Parathyroid adenoma (tissue), 2 donors: ENCODE results near the gene C6orf15.

Source experiments
- H2AFZ ChIP-seq: fragments of 300-600 bp; sonication (generic); one replicate; pipeline ENCODE4 v1.7.0; 2017; ENCODE audit warnings: antibody characterized with exemption, mild to moderate bottlenecking
- H3K27ac ChIP-seq: fragments of 300-600 bp; sonication (generic); one replicate; pipeline ENCODE4 v1.7.0; 2017
- H3K27me3 ChIP-seq: fragments of 300-600 bp; sonication (generic); one replicate; pipeline ENCODE4 v1.7.0; 2017; ENCODE audit warnings: low read length; ENCODE audit not compliant: control insufficient read depth, insufficient read depth
- H3K36me3 ChIP-seq: fragments of 300-600 bp; sonication (generic); one replicate; pipeline ENCODE4 v1.7.0; 2017; ENCODE audit warnings: low read length; ENCODE audit not compliant: control insufficient read depth, insufficient read depth
- H3K4me1 ChIP-seq: fragments of 300-600 bp; sonication (generic); one replicate; pipeline ENCODE4 v1.7.0; 2017; ENCODE audit warnings: control low read depth
- H3K4me2 ChIP-seq: fragments of 300-600 bp; sonication (generic); one replicate; pipeline ENCODE4 v1.7.0; 2017; ENCODE audit warnings: low read length
- H3K4me3 ChIP-seq: fragments of 300-600 bp; sonication (generic); one replicate; pipeline ENCODE4 v1.7.0; 2017; ENCODE audit warnings: low read depth, low read length
- H3K79me2 ChIP-seq: fragments of 300-600 bp; sonication (generic); one replicate; pipeline ENCODE4 v1.7.0; 2017; ENCODE audit warnings: control low read depth
- H3K9ac ChIP-seq: fragments of 300-600 bp; sonication (generic); one replicate; pipeline ENCODE4 v1.7.0; 2017; ENCODE audit warnings: mild to moderate bottlenecking
- H3K9me3 ChIP-seq: fragments of 300-600 bp; sonication (generic); one replicate; pipeline ENCODE4 v1.7.0; 2017; ENCODE audit warnings: low read length; ENCODE audit not compliant: control insufficient read depth
- TF ChIP-seq, protein P1 (sequence below): fragments of 300-600 bp; sonication (generic); IDR thresholded peaks from one replicate; pipeline ENCODE4 v1.7.0; 2017; ENCODE audit warnings: antibody characterized with exemption, mild to moderate bottlenecking
- donor health status: primary hyperparathyroidism.

The C6orf15 gene

DNA sequence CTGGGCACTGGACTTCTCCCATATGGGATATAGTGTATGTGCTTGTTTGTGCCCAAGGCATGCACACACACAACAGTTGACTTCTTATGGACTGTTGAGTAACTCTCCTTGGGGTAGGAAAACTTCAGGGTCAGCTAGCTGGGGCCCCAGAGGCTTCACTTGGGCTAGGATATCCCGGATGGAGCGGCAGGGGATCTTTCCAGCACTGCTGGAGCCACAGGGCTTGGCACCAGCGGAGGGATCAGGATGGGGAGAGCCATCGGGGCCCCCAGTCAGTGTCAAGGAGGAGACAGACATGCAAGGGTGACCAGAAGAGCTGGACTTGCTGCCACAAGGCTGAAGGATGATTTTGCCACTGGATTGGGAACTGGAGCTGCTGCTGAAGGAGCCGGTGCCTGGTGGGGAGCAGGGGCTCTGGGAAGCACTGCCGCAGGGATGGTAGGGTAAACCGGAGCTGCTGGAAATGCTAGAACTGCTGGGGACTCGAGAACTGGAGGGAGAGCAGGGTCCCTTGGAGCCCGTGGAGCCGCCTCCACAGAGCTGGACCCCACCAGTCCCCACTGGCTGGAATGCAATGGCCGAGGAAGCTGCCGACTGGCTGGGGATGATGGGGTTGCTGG is 3.7 kb upstream of the C6orf15 start:
- TF ChIP-seq, protein P1, sequence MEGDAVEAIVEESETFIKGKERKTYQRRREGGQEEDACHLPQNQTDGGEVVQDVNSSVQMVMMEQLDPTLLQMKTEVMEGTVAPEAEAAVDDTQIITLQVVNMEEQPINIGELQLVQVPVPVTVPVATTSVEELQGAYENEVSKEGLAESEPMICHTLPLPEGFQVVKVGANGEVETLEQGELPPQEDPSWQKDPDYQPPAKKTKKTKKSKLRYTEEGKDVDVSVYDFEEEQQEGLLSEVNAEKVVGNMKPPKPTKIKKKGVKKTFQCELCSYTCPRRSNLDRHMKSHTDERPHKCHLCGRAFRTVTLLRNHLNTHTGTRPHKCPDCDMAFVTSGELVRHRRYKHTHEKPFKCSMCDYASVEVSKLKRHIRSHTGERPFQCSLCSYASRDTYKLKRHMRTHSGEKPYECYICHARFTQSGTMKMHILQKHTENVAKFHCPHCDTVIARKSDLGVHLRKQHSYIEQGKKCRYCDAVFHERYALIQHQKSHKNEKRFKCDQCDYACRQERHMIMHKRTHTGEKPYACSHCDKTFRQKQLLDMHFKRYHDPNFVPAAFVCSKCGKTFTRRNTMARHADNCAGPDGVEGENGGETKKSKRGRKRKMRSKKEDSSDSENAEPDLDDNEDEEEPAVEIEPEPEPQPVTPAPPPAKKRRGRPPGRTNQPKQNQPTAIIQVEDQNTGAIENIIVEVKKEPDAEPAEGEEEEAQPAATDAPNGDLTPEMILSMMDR, result no peak
- no peak overlapping the region for H3K9ac ChIP-seq
- H3K27ac ChIP-seq, result no peak overlapping the region
- H3K4me1 ChIP-seq, result peaks cover 31% of the 10 kb centered on the region
- peaks cover 8% of the 10 kb centered on the region for H3K79me2 ChIP-seq
- no peaks in the 10 kb centered on the region for H3K27me3 ChIP-seq
- no peaks in the 10 kb centered on the region for H3K36me3 ChIP-seq
- no peak overlapping the region for H3K4me2 ChIP-seq
- no peak overlapping the region for H2AFZ ChIP-seq
- H3K4me3 ChIP-seq, result no peak overlapping the region
- H3K9me3 ChIP-seq, result no peaks in the 10 kb centered on the region

DNA sequence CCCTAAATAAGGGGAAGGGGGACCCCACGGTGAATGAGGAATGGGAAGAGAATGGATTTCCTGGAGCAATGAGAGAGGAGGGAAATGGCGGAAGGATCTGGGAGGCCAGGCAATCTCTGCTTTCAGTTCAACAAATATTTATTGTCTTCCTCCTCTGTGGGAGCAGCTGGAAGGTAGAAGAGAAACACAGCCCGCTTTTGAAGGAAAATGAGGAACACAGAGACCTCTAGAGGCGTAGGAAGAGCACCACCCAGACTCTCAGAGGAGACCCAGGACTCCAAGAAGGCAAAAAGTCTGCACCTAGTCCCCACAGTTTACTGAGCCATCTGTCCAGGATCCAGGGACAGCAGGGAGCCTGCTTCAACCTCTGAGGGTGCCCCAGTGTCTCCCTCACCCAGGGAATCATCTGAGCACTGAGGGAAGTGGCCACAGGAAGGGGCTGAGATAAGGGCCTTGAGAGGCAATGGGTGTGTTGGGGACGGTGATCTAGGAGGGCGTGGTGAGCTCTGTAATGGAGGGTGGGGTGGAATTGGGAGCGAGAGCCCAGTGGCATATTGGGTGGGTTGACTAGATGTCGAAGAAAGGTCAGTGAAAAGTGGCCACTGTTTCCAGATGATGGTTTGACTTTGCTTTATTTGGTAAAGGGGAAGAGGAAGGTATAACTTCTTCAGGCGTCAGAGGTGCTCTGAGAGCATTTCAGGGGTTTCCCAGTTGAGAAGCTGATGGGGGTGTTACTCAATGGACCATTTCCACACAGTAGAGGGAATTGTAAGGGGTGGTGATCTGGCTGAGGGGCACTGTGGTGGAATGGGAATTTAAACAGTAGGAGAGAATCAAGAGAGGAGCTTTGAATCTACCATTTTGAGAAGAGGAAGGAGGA is 2.8 kb upstream of the C6orf15 start:
- Histone ChIP-seq H3K4me3 (no peak overlapping the region), H2AFZ (peak overlapping the region; percentile 78)
- TF ChIP-seq, protein P1, result peak; percentile 37

DNA sequence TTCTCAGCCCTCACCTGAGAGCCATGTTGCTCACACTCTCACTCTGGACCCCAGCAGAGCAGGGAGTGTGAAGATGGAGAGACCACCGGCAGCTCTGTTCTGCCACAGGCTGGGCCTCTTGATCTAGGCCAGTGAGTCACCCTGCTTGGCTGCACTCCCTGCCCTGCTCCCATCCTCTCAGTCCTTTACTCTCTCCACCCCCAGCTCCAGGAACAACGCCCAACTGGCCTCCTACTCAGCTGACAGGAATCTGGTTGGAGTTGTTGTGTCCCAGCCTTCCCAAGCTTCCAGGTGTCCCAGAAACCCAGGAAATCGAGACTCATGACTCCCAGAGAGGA is 2.1 kb upstream of the C6orf15 start, which contains the start of gene PSORS1C1:
TSS of gene PSORS1C1 (plus strand) at position 260 of the 338 bp plus-strand sequence. CDS start 14,833 bp downstream, outside the sequence.
- Histone ChIP-seq H3K4me2 (peak within 1 kb of the TSS; percentile 37), H3K9me3 (no peaks in the 10 kb centered on the region), H2AFZ (peak within 1 kb of the TSS; percentile 78), H3K79me2 (peaks cover 6% of the 10 kb centered on the region), H3K4me1 (peaks cover 31% of the 10 kb centered on the region), H3K4me3 (no peak within 1 kb of the TSS), H3K27me3 (no peaks in the 10 kb centered on the region), H3K9ac (no peak within 1 kb of the TSS), H3K36me3 (no peaks in the 10 kb centered on the region), H3K27ac (peak within 1 kb of the TSS; percentile 85)
- TF ChIP-seq, protein P1, result no peak

More for the DNA sequence above, 2.8 kb upstream of the C6orf15 start:
- peaks cover 8% of the 10 kb centered on the region for H3K79me2 ChIP-seq
- H3K36me3 ChIP-seq, result no peaks in the 10 kb centered on the region
- peaks cover 31% of the 10 kb centered on the region for H3K4me1 ChIP-seq
- peak overlapping the region; percentile 85 for H3K27ac ChIP-seq
- H3K9me3 ChIP-seq, result no peaks in the 10 kb centered on the region
- peak overlapping the region; percentile 37 for H3K4me2 ChIP-seq
- no peak overlapping the region for H3K9ac ChIP-seq
- no peaks in the 10 kb centered on the region for H3K27me3 ChIP-seq

DNA sequence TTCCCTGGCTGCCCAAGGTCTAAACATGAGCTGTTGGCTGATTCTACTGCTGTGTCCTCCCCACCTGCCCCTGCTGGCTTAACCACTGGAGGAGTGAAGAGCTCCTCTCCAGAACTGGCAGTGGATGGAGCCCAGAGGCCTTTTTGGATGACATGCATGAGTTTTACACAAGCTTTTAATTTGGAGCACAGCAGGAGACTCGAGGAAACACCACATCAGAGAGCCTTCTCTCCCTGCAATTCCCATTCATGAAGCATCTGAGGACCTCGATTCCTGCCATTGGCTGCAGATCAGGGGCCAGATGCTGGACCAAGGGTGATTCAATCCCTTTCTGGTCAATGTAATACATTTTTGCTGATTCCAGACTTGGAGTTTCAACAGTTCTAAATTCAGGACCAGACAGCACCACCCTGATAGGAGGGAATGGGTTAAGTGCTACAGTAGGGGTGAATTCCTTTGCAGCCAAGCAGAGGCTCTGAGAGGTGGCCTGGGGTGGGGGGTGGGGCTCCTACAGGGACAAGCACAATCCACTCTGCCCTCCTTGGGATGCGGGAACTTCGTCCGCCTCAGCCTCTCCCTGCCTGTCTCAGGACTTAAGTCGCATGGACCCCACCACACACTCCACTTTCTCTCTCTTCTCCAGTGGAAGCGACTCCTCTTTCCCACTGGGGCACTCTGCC is 1.6 kb upstream of the C6orf15 start:
- peaks cover under 1% of the 10 kb centered on the region for H3K79me2 ChIP-seq
- no peaks in the 10 kb centered on the region for H3K27me3 ChIP-seq
- H3K4me1 ChIP-seq, result peaks cover 28% of the 10 kb centered on the region
- H3K9me3 ChIP-seq, result no peaks in the 10 kb centered on the region
- peak overlapping the region; percentile 78 for H2AFZ ChIP-seq
- H3K27ac ChIP-seq, result peak overlapping the region; percentile 85
- no peak overlapping the region for H3K4me2 ChIP-seq
- TF ChIP-seq, protein P1, result no peak
- H3K9ac ChIP-seq, result no peak overlapping the region
- no peaks in the 10 kb centered on the region for H3K36me3 ChIP-seq
- H3K4me3 ChIP-seq, result no peak overlapping the region
